HCT116 (cell line): ENCODE data around the gene CASQ1.

Experiments used
- CEBPB ChIP-seq: IDR thresholded peaks from 2 replicates; pipeline ENCODE4 v1.6.1; 2012; ENCODE audit warnings: low read depth
- CTCF ChIP-seq, 3 experiments: fragments of 200-600 bp in 1 of 3; sonication (generic) in 1 of 3; IDR thresholded peaks in 2 of 3; conservative IDR thresholded peaks in 1 of 3; 2 replicates each; pipeline ENCODE4 v1.5.1; 2012 to 2017; ENCODE audit warnings: low read depth in 2 of 3, low read length in 2 of 3, antibody characterized with exemption in 1 of 3, borderline replicate concordance in 1 of 3, control low read depth in 1 of 3, mild to moderate bottlenecking in 1 of 3, mixed read lengths in 1 of 3, mixed run types in 1 of 3, moderate library complexity in 1 of 3; ENCODE audit not compliant: insufficient read depth in 1 of 3
- EZH2 ChIP-seq: fragments of 200-600 bp; sonication (generic); IDR thresholded peaks from 2 replicates; pipeline ENCODE4 v1.6.1; 2017; ENCODE audit warnings: antibody characterized with exemption, mixed run types
- FOSL1 ChIP-seq: IDR thresholded peaks from 2 replicates; pipeline ENCODE4 v1.6.1; 2012; ENCODE audit warnings: low read depth
- POLR2A ChIP-seq: IDR thresholded peaks from 2 replicates; pipeline ENCODE4 v1.7.0; 2011; ENCODE audit warnings: borderline replicate concordance; ENCODE audit not compliant: insufficient read depth, insufficient read length; ENCODE audit errors: extremely low read depth
- POLR2AphosphoS5 ChIP-seq: IDR thresholded peaks from 2 replicates; pipeline ENCODE4 v1.6.1; 2011; ENCODE audit warnings: mild to moderate bottlenecking, low read depth, low read length, moderate library complexity
- RAD21 ChIP-seq: IDR thresholded peaks from 2 replicates; pipeline ENCODE4 v1.6.1; 2012; ENCODE audit warnings: low read depth, mild to moderate bottlenecking
- REST ChIP-seq: IDR thresholded peaks from 2 replicates; pipeline ENCODE4 v1.6.1; 2012; ENCODE audit warnings: low read depth
- SP1 ChIP-seq: IDR thresholded peaks from 2 replicates; pipeline ENCODE4 v1.6.1; 2012; ENCODE audit warnings: low read depth
- YY1 ChIP-seq: IDR thresholded peaks from 2 replicates; pipeline ENCODE4 v1.6.1; 2011; ENCODE audit warnings: low read length, low read depth, moderate library complexity, mild to moderate bottlenecking; ENCODE audit not compliant: insufficient replicate concordance; ENCODE audit errors: extremely low read depth
- ZNF274 ChIP-seq: fragments of 200-500 bp; sonication (Bioruptor generic); IDR thresholded peaks from 2 replicates; pipeline ENCODE4 v1.6.1; 2014; ENCODE audit warnings: mild to moderate bottlenecking, low read depth, low read length, inconsistent platforms

GRCh38 chr1:160166166-160166868, 24.1 kb upstream of the CASQ1 start:
- no peak for TF ChIP-seq CTCF (IDR thresholded peaks at IDR 0.05 in 2 of 3, conservative IDR thresholded peaks at IDR 0.05 in 1 of 3; ENCODE audit: borderline replicate concordance in 1 of 3, insufficient read depth in 1 of 3, low read depth in 2 of 3, low read length in 2 of 3)
- TF ChIP-seq POLR2A, result no peak
- TF ChIP-seq EZH2, result no peak
- no peak for TF ChIP-seq FOSL1
- no peak for TF ChIP-seq REST
- TF ChIP-seq POLR2AphosphoS5, result no peak
- TF ChIP-seq ZNF274, result no peak
- TF ChIP-seq YY1, result no peak
- TF ChIP-seq RAD21, result no peak
- no peak for TF ChIP-seq SP1
- TF ChIP-seq CEBPB, result no peak
